Measurements from ENCODE around the gene EIF1AD.

- TF ChIP-seq, protein P1, sequence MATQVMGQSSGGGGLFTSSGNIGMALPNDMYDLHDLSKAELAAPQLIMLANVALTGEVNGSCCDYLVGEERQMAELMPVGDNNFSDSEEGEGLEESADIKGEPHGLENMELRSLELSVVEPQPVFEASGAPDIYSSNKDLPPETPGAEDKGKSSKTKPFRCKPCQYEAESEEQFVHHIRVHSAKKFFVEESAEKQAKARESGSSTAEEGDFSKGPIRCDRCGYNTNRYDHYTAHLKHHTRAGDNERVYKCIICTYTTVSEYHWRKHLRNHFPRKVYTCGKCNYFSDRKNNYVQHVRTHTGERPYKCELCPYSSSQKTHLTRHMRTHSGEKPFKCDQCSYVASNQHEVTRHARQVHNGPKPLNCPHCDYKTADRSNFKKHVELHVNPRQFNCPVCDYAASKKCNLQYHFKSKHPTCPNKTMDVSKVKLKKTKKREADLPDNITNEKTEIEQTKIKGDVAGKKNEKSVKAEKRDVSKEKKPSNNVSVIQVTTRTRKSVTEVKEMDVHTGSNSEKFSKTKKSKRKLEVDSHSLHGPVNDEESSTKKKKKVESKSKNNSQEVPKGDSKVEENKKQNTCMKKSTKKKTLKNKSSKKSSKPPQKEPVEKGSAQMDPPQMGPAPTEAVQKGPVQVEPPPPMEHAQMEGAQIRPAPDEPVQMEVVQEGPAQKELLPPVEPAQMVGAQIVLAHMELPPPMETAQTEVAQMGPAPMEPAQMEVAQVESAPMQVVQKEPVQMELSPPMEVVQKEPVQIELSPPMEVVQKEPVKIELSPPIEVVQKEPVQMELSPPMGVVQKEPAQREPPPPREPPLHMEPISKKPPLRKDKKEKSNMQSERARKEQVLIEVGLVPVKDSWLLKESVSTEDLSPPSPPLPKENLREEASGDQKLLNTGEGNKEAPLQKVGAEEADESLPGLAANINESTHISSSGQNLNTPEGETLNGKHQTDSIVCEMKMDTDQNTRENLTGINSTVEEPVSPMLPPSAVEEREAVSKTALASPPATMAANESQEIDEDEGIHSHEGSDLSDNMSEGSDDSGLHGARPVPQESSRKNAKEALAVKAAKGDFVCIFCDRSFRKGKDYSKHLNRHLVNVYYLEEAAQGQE (IDR thresholded peaks at IDR 0.05; ENCODE audit: insufficient read depth in 1 of 2, low read depth in 2 of 2, low read length in 2 of 2) = no peak
- TF ChIP-seq POLR2AphosphoS5 (IDR thresholded peaks at IDR 0.05; ENCODE audit: low read depth, low read length) (no peak), TAF1 (IDR thresholded peaks at IDR 0.05; ENCODE audit: borderline replicate concordance, insufficient read depth, low read length) (no peak), SIN3A (IDR thresholded peaks at IDR 0.05; ENCODE audit: borderline replicate concordance, insufficient read depth, low read length) (no peak)
Observed at GRCh38 chr11:65947133-65947532, 54.8 kb downstream of the EIF1AD start.
